A549 (cell line): ENCODE results near the gene PJVK.

Source experiments
- BHLHE40 ChIP-seq: IDR thresholded peaks from 2 replicates; pipeline ENCODE4 v1.6.1; 2012; ENCODE audit warnings: low read depth, low read length, inconsistent platforms
- CEBPB ChIP-seq, 2 experiments: fragments of >200 bp in 1 of 2; sonication (Bioruptor Twin) in 1 of 2; formaldehyde crosslinking in 1 of 2; IDR thresholded peaks; 2 replicates each; pipeline ENCODE4 v1.6.1; 2012 to 2016
- CTCF ChIP-seq: fragments of >200 bp; sonication (Bioruptor Twin); formaldehyde crosslinking; IDR thresholded peaks from 3 replicates; pipeline ENCODE4 v1.5.1; 2016
- EP300 ChIP-seq, 2 experiments: fragments of >200 bp; sonication (Bioruptor Twin); formaldehyde crosslinking; IDR thresholded peaks; 2 replicates in 1 of 2; 3 replicates in 1 of 2; pipeline ENCODE4 v1.6.1; 2016 to 2017
- JUN ChIP-seq, 2 experiments: fragments of >200 bp; sonication (Bioruptor Twin); formaldehyde crosslinking; IDR thresholded peaks; 2 replicates in 1 of 2; 3 replicates in 1 of 2; pipeline ENCODE4 v1.6.1; 2016 to 2017
- KDM5A ChIP-seq: fragments of 200-600 bp; sonication (generic); IDR thresholded peaks from 2 replicates; pipeline ENCODE4 v1.6.1; 2016; ENCODE audit warnings: antibody characterized with exemption, mild to moderate bottlenecking
- MAZ ChIP-seq: fragments of 150-350 bp; IDR thresholded peaks from 2 replicates; pipeline ENCODE4 v1.6.1; 2014; ENCODE audit warnings: antibody characterized with exemption, low read depth, low read length, borderline replicate concordance
- POLR2A ChIP-seq: IDR thresholded peaks from 2 replicates; pipeline ENCODE4 v1.6.1; 2012; ENCODE audit warnings: mild to moderate bottlenecking, low read length
- RAD21 ChIP-seq, 2 experiments: fragments of >200 bp in 1 of 2; sonication (Bioruptor Twin) in 1 of 2; formaldehyde crosslinking in 1 of 2; IDR thresholded peaks in 1 of 2; conservative IDR thresholded peaks in 1 of 2; 2 replicates in 1 of 2; 3 replicates in 1 of 2; pipeline ENCODE4 v1.6.1; 2012 to 2018; ENCODE audit warnings: inconsistent platforms in 1 of 2
- SMC3 ChIP-seq: fragments of >200 bp; sonication (Bioruptor Twin); formaldehyde crosslinking; IDR thresholded peaks from 3 replicates; pipeline ENCODE4 v1.6.1; 2018; ENCODE audit warnings: inconsistent platforms
- TF ChIP-seq, protein P1 (sequence below): IDR thresholded peaks from 2 replicates; pipeline ENCODE4 v1.6.1; 2012
- TF ChIP-seq, protein P2 (sequence below): fragments of 200-600 bp; sonication (generic); IDR thresholded peaks from 2 replicates; pipeline ENCODE4 v1.6.1; 2016; ENCODE audit warnings: antibody characterized with exemption, mild to moderate bottlenecking, moderate library complexity

DNA sequence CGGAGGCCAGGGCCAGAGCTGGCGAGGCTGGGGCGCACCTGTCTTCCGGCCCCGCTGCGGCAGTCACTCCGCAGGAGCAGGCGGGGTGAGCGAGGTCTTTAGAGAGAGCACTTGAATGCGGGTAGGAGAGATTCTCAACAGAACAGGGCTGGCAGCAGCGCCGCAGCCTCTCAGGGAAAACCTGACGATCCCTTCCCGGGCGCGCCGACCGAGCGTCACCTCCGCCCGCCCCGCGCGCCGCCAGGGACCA lies 729 bp upstream of the PJVK start:
- TF ChIP-seq CTCF (no peak), SMC3 (no peak), BHLHE40 (no peak), KDM5A (peak; percentile 59; the same call in 1 of the 2 replicates), EP300 (IDR thresholded peaks at IDR 0.05) (no peak), POLR2A (no peak), MAZ (no peak), CEBPB (IDR thresholded peaks at IDR 0.05) (no peak), JUN (IDR thresholded peaks at IDR 0.05) (no peak), RAD21 (conservative IDR thresholded peaks at IDR 0.05 in 1 of 2, IDR thresholded peaks at IDR 0.05 in 1 of 2) (no peak)
- TF ChIP-seq, protein P1, sequence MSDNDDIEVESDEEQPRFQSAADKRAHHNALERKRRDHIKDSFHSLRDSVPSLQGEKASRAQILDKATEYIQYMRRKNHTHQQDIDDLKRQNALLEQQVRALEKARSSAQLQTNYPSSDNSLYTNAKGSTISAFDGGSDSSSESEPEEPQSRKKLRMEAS = no peak
- TF ChIP-seq, protein P2, sequence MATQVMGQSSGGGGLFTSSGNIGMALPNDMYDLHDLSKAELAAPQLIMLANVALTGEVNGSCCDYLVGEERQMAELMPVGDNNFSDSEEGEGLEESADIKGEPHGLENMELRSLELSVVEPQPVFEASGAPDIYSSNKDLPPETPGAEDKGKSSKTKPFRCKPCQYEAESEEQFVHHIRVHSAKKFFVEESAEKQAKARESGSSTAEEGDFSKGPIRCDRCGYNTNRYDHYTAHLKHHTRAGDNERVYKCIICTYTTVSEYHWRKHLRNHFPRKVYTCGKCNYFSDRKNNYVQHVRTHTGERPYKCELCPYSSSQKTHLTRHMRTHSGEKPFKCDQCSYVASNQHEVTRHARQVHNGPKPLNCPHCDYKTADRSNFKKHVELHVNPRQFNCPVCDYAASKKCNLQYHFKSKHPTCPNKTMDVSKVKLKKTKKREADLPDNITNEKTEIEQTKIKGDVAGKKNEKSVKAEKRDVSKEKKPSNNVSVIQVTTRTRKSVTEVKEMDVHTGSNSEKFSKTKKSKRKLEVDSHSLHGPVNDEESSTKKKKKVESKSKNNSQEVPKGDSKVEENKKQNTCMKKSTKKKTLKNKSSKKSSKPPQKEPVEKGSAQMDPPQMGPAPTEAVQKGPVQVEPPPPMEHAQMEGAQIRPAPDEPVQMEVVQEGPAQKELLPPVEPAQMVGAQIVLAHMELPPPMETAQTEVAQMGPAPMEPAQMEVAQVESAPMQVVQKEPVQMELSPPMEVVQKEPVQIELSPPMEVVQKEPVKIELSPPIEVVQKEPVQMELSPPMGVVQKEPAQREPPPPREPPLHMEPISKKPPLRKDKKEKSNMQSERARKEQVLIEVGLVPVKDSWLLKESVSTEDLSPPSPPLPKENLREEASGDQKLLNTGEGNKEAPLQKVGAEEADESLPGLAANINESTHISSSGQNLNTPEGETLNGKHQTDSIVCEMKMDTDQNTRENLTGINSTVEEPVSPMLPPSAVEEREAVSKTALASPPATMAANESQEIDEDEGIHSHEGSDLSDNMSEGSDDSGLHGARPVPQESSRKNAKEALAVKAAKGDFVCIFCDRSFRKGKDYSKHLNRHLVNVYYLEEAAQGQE = no peak
